Measurements from ENCODE around the gene DNAH1. TPM values are rescaled to one million over a fixed set of nuclear protein-coding genes. Genes with fewer than 3 reads are reported as not detected.
A peak's percentile ranks its signal among the peaks of the same experiment; 100 is the strongest.

Gene DNAH1
- total and polyA plus RNA-seq, 10 donors: 4.9 to 35.8 (median 24.6) TPM

GRCh38 chr3:52422669-52423068 is 106.5 kb downstream of the DNAH1 start:
- no peak overlapping the region for H3K4me3 ChIP-seq
- DNase-seq: peak; percentile 24
- no peaks in the 10 kb centered on the region for H3K4me1 ChIP-seq
- peaks cover 0 to 32% (median 0%) of the 10 kb centered on the region in 6 donors for H3K36me3 ChIP-seq
- H3K9me3 ChIP-seq: no peaks in the 10 kb centered on the region
- 88 to 96% (median 92%) methylated on average over 3 of the region's 3 CpGs for WGBS, 5 donors
- no peaks in the 10 kb centered on the region for H3K27me3 ChIP-seq (replicated peaks in 1 of 7)
- intact Hi-C loops (cut with DNase I; ENCODE audit: low total_unique reads): no loop called here
- H3K27ac ChIP-seq: no peak overlapping the region
- TF ChIP-seq POLR2A (IDR thresholded peaks at IDR 0.05) (no peak), CTCF (IDR thresholded peaks at IDR 0.05 in 8 of 11, conservative IDR thresholded peaks at IDR 0.05 in 3 of 11) (no peak), POLR2AphosphoS5 (IDR thresholded peaks at IDR 0.05) (no peak)

GRCh38 chr3:52423173-52423572 is 107.1 kb downstream of the DNAH1 start:
- Histone ChIP-seq H3K4me1 (no peaks in the 10 kb centered on the region), H3K27me3 (replicated peaks in 1 of 7) (no peaks in the 10 kb centered on the region), H3K4me3 (no peak overlapping the region), H3K36me3 (peaks cover 0 to 32% (median 0%) of the 10 kb centered on the region in 6 donors), H3K9me3 (no peaks in the 10 kb centered on the region), H3K27ac (no peak overlapping the region)
- 57 to 78% (median 74%) methylated on average over 4 to 5 of the region's 5 CpGs for WGBS, 5 donors
- intact Hi-C loops (cut with DNase I; ENCODE audit: low total_unique reads): no loop called here
- TF ChIP-seq CTCF (IDR thresholded peaks at IDR 0.05 in 8 of 11, conservative IDR thresholded peaks at IDR 0.05 in 3 of 11) (no peak), POLR2AphosphoS5 (IDR thresholded peaks at IDR 0.05) (no peak), POLR2A (IDR thresholded peaks at IDR 0.05) (no peak)
- DNase-seq: peak; percentile 29

GRCh38 chr3:52428151-52429005 is 112.3 kb downstream of the DNAH1 start:
- no peaks in the 10 kb centered on the region for H3K9me3 ChIP-seq
- DNase-seq: peak; percentile 40
- 18 to 30% (median 21%) methylated on average over 7 of the region's 7 CpGs for WGBS, 5 donors
- TF ChIP-seq POLR2A (IDR thresholded peaks at IDR 0.05): no peak
- TF ChIP-seq CTCF (IDR thresholded peaks at IDR 0.05 in 8 of 11, conservative IDR thresholded peaks at IDR 0.05 in 3 of 11): peak; percentile 43 to 74 (median 64)
- H3K4me3 ChIP-seq: no peak overlapping the region
- H3K27me3 ChIP-seq (replicated peaks in 1 of 7): no peaks in the 10 kb centered on the region
- H3K4me1 ChIP-seq: peaks cover 0 to 22% (median 10%) of the 10 kb centered on the region in 6 donors
- no peaks in the 10 kb centered on the region for H3K36me3 ChIP-seq
- intact Hi-C loops (cut with DNase I; ENCODE audit: low total_unique reads): no loop called here
- peak overlapping the region in 1 of 8 donors; percentile 21 for H3K27ac ChIP-seq

- peak overlapping the region in 2 of 8 donors; percentile 8 to 21 for H3K27ac ChIP-seq
- peak; percentile 38 for DNase-seq
- TF ChIP-seq POLR2AphosphoS5 (IDR thresholded peaks at IDR 0.05) (no peak), CTCF (IDR thresholded peaks at IDR 0.05 in 8 of 11, conservative IDR thresholded peaks at IDR 0.05 in 3 of 11) (no peak), POLR2A (IDR thresholded peaks at IDR 0.05) (no peak)
- no peak overlapping the region for H3K4me3 ChIP-seq
- no peaks in the 10 kb centered on the region for H3K27me3 ChIP-seq (replicated peaks in 1 of 7)
- 39 to 48% (median 44%) methylated on average over 3 of the region's 3 CpGs for WGBS, 5 donors
- H3K9me3 ChIP-seq: no peaks in the 10 kb centered on the region
- peaks cover 0 to 29% (median 12%) of the 10 kb centered on the region in 6 donors for H3K4me1 ChIP-seq
- H3K36me3 ChIP-seq: no peaks in the 10 kb centered on the region
- intact Hi-C loops (cut with DNase I; ENCODE audit: low total_unique reads): no loop called here
These were observed 112.9 kb downstream of the DNAH1 start for GRCh38 chr3:52429031-52429430.
